ENCODE data around the gene ILDR1. TPM values are rescaled to one million over a fixed set of nuclear protein-coding genes. Genes with fewer than 3 reads are reported as not detected.

Gene ILDR1
- total and polyA plus RNA-seq, 2 of the 4 experiments (the other 2 are of a cell fraction), result not detected

DNA sequence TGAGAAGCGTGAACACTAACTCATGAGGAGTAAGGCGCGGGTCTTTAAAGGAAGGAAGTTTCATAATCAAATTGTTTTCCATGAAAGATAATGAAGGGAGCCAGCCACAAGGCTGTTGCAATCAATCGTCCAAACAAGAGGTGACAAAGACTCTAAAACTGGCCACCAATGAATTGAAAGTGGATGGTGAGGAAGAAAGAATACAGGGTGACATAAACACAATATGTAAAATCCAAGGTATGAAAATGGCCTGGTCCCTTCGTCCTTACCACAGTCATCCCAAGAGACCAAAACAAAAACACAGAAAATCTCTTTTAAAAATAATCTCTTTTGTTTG lies 45.1 kb upstream of the ILDR1 start:
- no peaks in the 10 kb centered on the region for H4K20me1 ChIP-seq (ENCODE audit: insufficient read depth, low read length)

More for the DNA sequence above, 45.1 kb upstream of the ILDR1 start:
- ChIA-PET POLR2A (ENCODE audit: unreplicated experiment) (no interaction called here), CTCF (no interaction called here)
- in situ Hi-C loops (cut with MboI; ENCODE audit: low sequenced_read_pairs) (no loop called here), intact Hi-C loops (cut with micrococcal nuclease) (no loop called here), dilution Hi-C loops (cut with HindIII; ENCODE audit: low sequenced_read_pairs, unreplicated experiment) (no loop called here)
- ATAC-seq (ENCODE audit: low read depth), result no peak
- Histone ChIP-seq H3K18ac (ENCODE audit: low read depth, low read length) (no peak overlapping the region), H4K8ac (ENCODE audit: low read depth in 2 of 2, low read length in 2 of 2) (no peak overlapping the region), H2AFZ (replicated peaks; ENCODE audit: low read length, poor library complexity) (no peak overlapping the region), H3K36me3 (ENCODE audit: control insufficient read depth, insufficient read depth, low read length) (no peaks in the 10 kb centered on the region), H4K5ac (ENCODE audit: low read depth, low read length) (no peak overlapping the region), H3K4me1 (ENCODE audit: control insufficient read depth, insufficient read depth, low read length) (no peaks in the 10 kb centered on the region), H3K9me1 (ENCODE audit: insufficient read depth, low read length) (no peaks in the 10 kb centered on the region), H2BK120ac (ENCODE audit: low read depth, low read length) (no peak overlapping the region), H2BK5ac (ENCODE audit: low read depth, low read length, poor library complexity, severe bottlenecking) (no peak overlapping the region), H3K4me3 (ENCODE audit: insufficient read depth, low read depth, low read length) (no peak overlapping the region), H3K27ac (ENCODE audit: insufficient read depth, low read length) (no peak overlapping the region), H2AK5ac (ENCODE audit: low read depth, low read length) (no peak overlapping the region), H3K79me1 (ENCODE audit: low read depth in 1 of 2, low read length in 2 of 2) (no peaks in the 10 kb centered on the region), H3K56ac (ENCODE audit: extremely low read depth, insufficient read depth, low read length) (no peak overlapping the region), H3K4ac (ENCODE audit: low read depth, low read length) (no peak overlapping the region), H3K9ac (ENCODE audit: low read depth, low read length) (no peak overlapping the region), H3K14ac (replicated peaks; ENCODE audit: low read depth, low read length) (no peak overlapping the region), H2AK9ac (replicated peaks; ENCODE audit: low read depth, low read length, poor library complexity) (no peak overlapping the region), H2BK15ac (ENCODE audit: low read depth, low read length) (no peak overlapping the region), H2BK20ac (ENCODE audit: low read depth, low read length) (no peak overlapping the region), H3K9me3 (ENCODE audit: control insufficient read depth, insufficient read depth, low read length) (no peaks in the 10 kb centered on the region), H4K91ac (ENCODE audit: insufficient read depth, low read depth, low read length) (no peak overlapping the region), H3K27me3 (ENCODE audit: control insufficient read depth, insufficient read depth, low read length) (no peaks in the 10 kb centered on the region), H3K23ac (ENCODE audit: low read depth, low read length) (no peak overlapping the region), H3K4me2 (ENCODE audit: low read depth, low read length) (no peak overlapping the region)
- TF ChIP-seq SMC3 (IDR thresholded peaks at IDR 0.05; ENCODE audit: low read depth, low read length) (no peak), MXI1 (IDR thresholded peaks at IDR 0.05; ENCODE audit: borderline replicate concordance, low read depth, low read length) (no peak), CHD1 (IDR thresholded peaks at IDR 0.05; ENCODE audit: low read depth, low read length) (no peak), BHLHE40 (IDR thresholded peaks at IDR 0.05; ENCODE audit: low read depth, low read length) (no peak), MAFK (IDR thresholded peaks at IDR 0.05; ENCODE audit: low read depth, low read length) (no peak), POLR2A (IDR thresholded peaks at IDR 0.05; ENCODE audit: low read depth, low read length) (no peak), RFX5 (IDR thresholded peaks at IDR 0.05; ENCODE audit: low read depth, low read length) (no peak), RAD21 (IDR thresholded peaks at IDR 0.05; ENCODE audit: low read length) (no peak), NFE2L2 (IDR thresholded peaks at IDR 0.05; ENCODE audit: low read depth, low read length) (no peak), FOS (IDR thresholded peaks at IDR 0.05; ENCODE audit: low read depth, low read length) (no peak), RCOR1 (IDR thresholded peaks at IDR 0.05; ENCODE audit: insufficient replicate concordance, low read length) (no peak), MAZ (IDR thresholded peaks at IDR 0.05; ENCODE audit: borderline replicate concordance, low read depth, low read length) (no peak), CEBPB (IDR thresholded peaks at IDR 0.05; ENCODE audit: low read depth, low read length) (no peak)
- TF ChIP-seq, protein P1, sequence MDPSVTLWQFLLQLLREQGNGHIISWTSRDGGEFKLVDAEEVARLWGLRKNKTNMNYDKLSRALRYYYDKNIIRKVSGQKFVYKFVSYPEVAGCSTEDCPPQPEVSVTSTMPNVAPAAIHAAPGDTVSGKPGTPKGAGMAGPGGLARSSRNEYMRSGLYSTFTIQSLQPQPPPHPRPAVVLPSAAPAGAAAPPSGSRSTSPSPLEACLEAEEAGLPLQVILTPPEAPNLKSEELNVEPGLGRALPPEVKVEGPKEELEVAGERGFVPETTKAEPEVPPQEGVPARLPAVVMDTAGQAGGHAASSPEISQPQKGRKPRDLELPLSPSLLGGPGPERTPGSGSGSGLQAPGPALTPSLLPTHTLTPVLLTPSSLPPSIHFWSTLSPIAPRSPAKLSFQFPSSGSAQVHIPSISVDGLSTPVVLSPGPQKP (IDR thresholded peaks at IDR 0.05; ENCODE audit: borderline replicate concordance, low read depth, low read length), result no peak
- TF ChIP-seq, protein P2, sequence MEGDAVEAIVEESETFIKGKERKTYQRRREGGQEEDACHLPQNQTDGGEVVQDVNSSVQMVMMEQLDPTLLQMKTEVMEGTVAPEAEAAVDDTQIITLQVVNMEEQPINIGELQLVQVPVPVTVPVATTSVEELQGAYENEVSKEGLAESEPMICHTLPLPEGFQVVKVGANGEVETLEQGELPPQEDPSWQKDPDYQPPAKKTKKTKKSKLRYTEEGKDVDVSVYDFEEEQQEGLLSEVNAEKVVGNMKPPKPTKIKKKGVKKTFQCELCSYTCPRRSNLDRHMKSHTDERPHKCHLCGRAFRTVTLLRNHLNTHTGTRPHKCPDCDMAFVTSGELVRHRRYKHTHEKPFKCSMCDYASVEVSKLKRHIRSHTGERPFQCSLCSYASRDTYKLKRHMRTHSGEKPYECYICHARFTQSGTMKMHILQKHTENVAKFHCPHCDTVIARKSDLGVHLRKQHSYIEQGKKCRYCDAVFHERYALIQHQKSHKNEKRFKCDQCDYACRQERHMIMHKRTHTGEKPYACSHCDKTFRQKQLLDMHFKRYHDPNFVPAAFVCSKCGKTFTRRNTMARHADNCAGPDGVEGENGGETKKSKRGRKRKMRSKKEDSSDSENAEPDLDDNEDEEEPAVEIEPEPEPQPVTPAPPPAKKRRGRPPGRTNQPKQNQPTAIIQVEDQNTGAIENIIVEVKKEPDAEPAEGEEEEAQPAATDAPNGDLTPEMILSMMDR (conservative IDR thresholded peaks at IDR 0.05; ENCODE audit: low read depth, low read length), result no peak
- TF ChIP-seq, protein P3, sequence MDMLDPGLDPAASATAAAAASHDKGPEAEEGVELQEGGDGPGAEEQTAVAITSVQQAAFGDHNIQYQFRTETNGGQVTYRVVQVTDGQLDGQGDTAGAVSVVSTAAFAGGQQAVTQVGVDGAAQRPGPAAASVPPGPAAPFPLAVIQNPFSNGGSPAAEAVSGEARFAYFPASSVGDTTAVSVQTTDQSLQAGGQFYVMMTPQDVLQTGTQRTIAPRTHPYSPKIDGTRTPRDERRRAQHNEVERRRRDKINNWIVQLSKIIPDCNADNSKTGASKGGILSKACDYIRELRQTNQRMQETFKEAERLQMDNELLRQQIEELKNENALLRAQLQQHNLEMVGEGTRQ (IDR thresholded peaks at IDR 0.05; ENCODE audit: low read depth, low read length), result no peak
- no CpG with 5 or more reads among the region's 5 CpGs for WGBS, 2 experiments (ENCODE audit: extremely low coverage in 2 of 2, insufficient read length in 1 of 2)
- no peak for DNase-seq
- no TSS peak for BruUV-seq (replicated peaks)
